Stomach (tissue), 9 donors: Measurements from ENCODE around the gene NXPE4. TPM values are rescaled to one million over a fixed set of nuclear protein-coding genes. Genes with fewer than 3 reads are reported as not detected.
"Not testable (repeated sequence)": the region's sequence is repeated elsewhere in the genome, so short reads cannot be mapped to it uniquely, and the experiment has no call there.

Experiments
- DNase-seq, 2 donors: peaks; one replicate each; pipeline versions ENCODE4 v3.0.0 to v3.0.0-alpha.2; 2013 to 2019
- H3K27ac ChIP-seq, 5 donors: fragments of 200-600 bp in 4 of 5; sonication (generic) in 4 of 5; one replicate each; pipeline ENCODE4 v1.5.1; 2013 to 2019; ENCODE audit warnings: mild to moderate bottlenecking in 1 of 5, moderate library complexity in 1 of 5
- H3K27me3 ChIP-seq, 3 donors: fragments of 200-600 bp; sonication (generic); one replicate each; pipeline ENCODE4 v1.5.1; 2017 to 2019; ENCODE audit warnings: mixed run types in 1 of 3
- H3K36me3 ChIP-seq, 4 donors: fragments of 200-600 bp; sonication (generic); 1 replicate in 3 of 4; 2 replicates in 1 of 4; pipeline ENCODE4 v1.5.1; 2016 to 2019
- H3K4me1 ChIP-seq, 4 donors: fragments of 200-600 bp; sonication (generic); one replicate each; pipeline ENCODE4 v1.5.1; 2016 to 2019
- H3K4me3 ChIP-seq, 4 donors: fragments of 200-600 bp; sonication (generic) in 3 of 4; one replicate each; pipeline ENCODE4 v1.5.1; 2016 to 2019; ENCODE audit warnings: mild to moderate bottlenecking in 1 of 4
- H3K9me3 ChIP-seq, 4 donors: fragments of 200-600 bp; sonication (generic); one replicate each; pipeline ENCODE4 v1.5.1; 2016 to 2019
- CTCF ChIP-seq, 7 experiments: fragments of 450-650 bp in 4 of 7; fragments of 200-600 bp in 3 of 7; sonication (generic) in 3 of 7; IDR thresholded peaks; one replicate each; pipeline ENCODE4 v1.5.1; 2016 to 2019; ENCODE audit warnings: antibody characterized with exemption in 7 of 7, control low read depth in 2 of 7, mild to moderate bottlenecking in 1 of 7
- EP300 ChIP-seq: sonication (generic); formaldehyde crosslinking; IDR thresholded peaks from one replicate; pipeline ENCODE4 v1.6.1; 2017; ENCODE audit warnings: antibody characterized with exemption
- POLR2A ChIP-seq, 4 donors: fragments of 450-650 bp; IDR thresholded peaks; one replicate each; pipeline ENCODE4 v1.6.1; 2016; ENCODE audit warnings: antibody characterized with exemption in 4 of 4, control low read depth in 2 of 4, mild to moderate bottlenecking in 1 of 4, moderate library complexity in 1 of 4
- POLR2AphosphoS5 ChIP-seq, 3 donors: sonication (generic); formaldehyde crosslinking; IDR thresholded peaks; one replicate each; pipeline ENCODE4 v1.6.1; 2016; ENCODE audit warnings: antibody characterized with exemption in 3 of 3
- WGBS, 5 donors: extraction: QIAGEN DNeasy Blood & Tissue Kit in 3 of 5; methylation state at CpG; one replicate each; pipeline versions ENCODE4 v1.1.5 to v1.1.7; 2013 to 2018; 5-methylcytosine and 5-hydroxymethylcytosine counted together
- intact Hi-C: fragments of 100-400 bp; cut with DNase I; formaldehyde crosslinking; loops from one replicate; pipeline ENCODE4 v1.15.1; 2023; ENCODE audit warnings: low total_unique reads
- polyA plus RNA-seq, 3 donors: library from polyadenylated mRNA; stranded (reverse); fragments of 200-250 nt; gene quantifications; one replicate each; pipeline ENCODE4 v1.2.3, GENCODE V29; 2013
- total RNA-seq, 5 donors: library from RNA; depleted of rRNA; stranded (reverse); fragments of >200 nt; gene quantifications; one replicate each; pipeline versions ENCODE4 v1.1.0 to v1.2.3, GENCODE V29; 2014 to 2016
- donor health status: healthy with polysubstance abuse.
- donor health status: Bipolar disorder and iron deficiency.
- donor health status: healthy.

Gene NXPE4
- total and polyA plus RNA-seq, 8 donors: 24.3 TPM; not detected in 7

GRCh38 chr11:114615448-114616361 lies 20.1 kb upstream of the NXPE4 start:
- intact Hi-C loops: no loop called here
- WGBS, 5 donors: 83 to 89% (median 85%) methylated on average over 17 of the region's 17 CpGs
- TF ChIP-seq EP300 (no peak), POLR2AphosphoS5 (IDR thresholded peaks at IDR 0.05) (no peak), CTCF (IDR thresholded peaks at IDR 0.05) (no peak), POLR2A (IDR thresholded peaks at IDR 0.05) (no peak)
- no peaks in the 10 kb centered on the region for H3K4me1 ChIP-seq
- no peaks in the 10 kb centered on the region for H3K36me3 ChIP-seq
- no peak overlapping the region for H3K27ac ChIP-seq
- no peak for DNase-seq
- H3K9me3 ChIP-seq: peaks cover 0 to 12% (median 4%) of the 10 kb centered on the region in 4 donors
- no peaks in the 10 kb centered on the region for H3K27me3 ChIP-seq
- H3K4me3 ChIP-seq: no peak overlapping the region

- WGBS, 5 donors: 82 to 91% (median 89%) methylated on average over 10 to 11 of the region's 11 CpGs
- intact Hi-C loops: no loop called here
- DNase-seq: no peak
- no peaks in the 10 kb centered on the region for H3K4me1 ChIP-seq
- H3K9me3 ChIP-seq: peaks cover 0 to 8% (median 3%) of the 10 kb centered on the region in 4 donors
- no peak for TF ChIP-seq EP300
- TF ChIP-seq POLR2AphosphoS5 (IDR thresholded peaks at IDR 0.05): no peak
- TF ChIP-seq CTCF (IDR thresholded peaks at IDR 0.05): no peak
- TF ChIP-seq POLR2A (IDR thresholded peaks at IDR 0.05): no peak
- no peaks in the 10 kb centered on the region for H3K36me3 ChIP-seq
- H3K4me3 ChIP-seq: no peak overlapping the region
- no peaks in the 10 kb centered on the region for H3K27me3 ChIP-seq
- no peak overlapping the region for H3K27ac ChIP-seq
These were observed 18.6 kb upstream of the NXPE4 start for GRCh38 chr11:114614127-114614720.

DNA sequence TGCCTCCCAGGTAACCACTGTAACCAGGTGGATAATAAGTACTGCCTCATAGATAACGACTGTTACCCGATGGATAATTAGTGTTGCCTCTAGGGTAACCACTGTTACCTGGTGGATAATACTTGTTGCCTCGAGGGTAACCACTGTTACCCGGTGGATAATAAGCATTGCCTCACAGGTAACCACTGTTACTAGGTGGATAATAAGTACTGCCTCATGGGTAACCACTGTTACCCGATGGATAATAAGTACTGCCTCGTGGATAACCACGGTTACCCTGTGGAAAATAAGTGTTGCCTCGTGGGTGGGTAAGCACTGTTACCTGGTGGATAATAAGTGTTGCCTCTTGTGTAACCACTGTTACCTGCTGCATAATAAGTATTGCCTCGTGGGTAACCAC lies 17.5 kb upstream of the NXPE4 start:
- H3K27ac ChIP-seq, H3K9me3 ChIP-seq, H3K4me1 ChIP-seq, H3K36me3 ChIP-seq, intact Hi-C loops, H3K27me3 ChIP-seq, H3K4me3 ChIP-seq, DNase-seq: not testable (repeated sequence)
- 78 to 90% (median 86%) methylated on average over 9 of the region's 9 CpGs for WGBS, 5 donors

- Histone ChIP-seq H3K27ac (no peak overlapping the region), H3K4me3 (no peak overlapping the region), H3K9me3 (peaks cover 0 to 8% (median 0%) of the 10 kb centered on the region in 4 donors), H3K4me1 (no peaks in the 10 kb centered on the region), H3K36me3 (no peaks in the 10 kb centered on the region), H3K27me3 (no peaks in the 10 kb centered on the region)
- TF ChIP-seq POLR2AphosphoS5 (IDR thresholded peaks at IDR 0.05) (no peak), POLR2A (IDR thresholded peaks at IDR 0.05) (no peak), EP300 (no peak), CTCF (IDR thresholded peaks at IDR 0.05) (no peak)
- 86 to 95% (median 89%) methylated on average over 9 of the region's 9 CpGs for WGBS, 5 donors
- no peak for DNase-seq
- intact Hi-C loops: no loop called here
These were observed 17.1 kb upstream of the NXPE4 start for GRCh38 chr11:114612686-114613085.

DNA sequence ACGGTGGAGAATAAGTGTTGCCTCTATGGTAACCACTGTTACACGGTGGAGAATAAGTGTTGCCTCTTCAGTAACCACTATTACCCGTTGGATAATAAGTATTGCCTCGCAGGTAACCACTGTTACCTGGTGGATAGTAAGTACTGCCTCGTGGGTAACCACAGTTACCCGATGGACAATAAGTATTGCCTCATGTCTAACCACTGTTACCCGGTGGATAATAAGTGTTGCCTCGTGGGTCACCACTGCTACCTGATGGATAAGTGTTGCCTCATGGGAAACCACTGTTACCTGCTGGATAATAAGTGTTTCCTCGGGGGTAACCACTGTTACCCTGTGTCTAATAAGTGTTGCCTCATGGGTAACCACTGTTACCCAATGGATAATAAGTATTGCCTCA lies 16.6 kb upstream of the NXPE4 start:
- H3K4me3 ChIP-seq, DNase-seq, H3K4me1 ChIP-seq, H3K27me3 ChIP-seq, H3K36me3 ChIP-seq, H3K27ac ChIP-seq, H3K9me3 ChIP-seq, intact Hi-C loops: not testable (repeated sequence)
- WGBS, 5 donors: 80 to 89% (median 87%) methylated on average over 9 of the region's 9 CpGs
